GM21737 (cell line): Measurements from ENCODE around the gene ULK2.
"Not testable (repeated sequence)": the region's sequence is repeated elsewhere in the genome, so short reads cannot be mapped to it uniquely, and the experiment has no call there.

Source experiments
- ATAC-seq: cut with Tn5 transposase; IDR thresholded peaks from one replicate; pipeline ENCODE4 v1.9.1; 2021; ENCODE audit warnings: mild to moderate bottlenecking, moderate library complexity; ENCODE audit not compliant: unreplicated experiment

Gene ULK2

GRCh38 chr17:19867079-19867328 is 732 bp downstream of the ULK2 start:
- ATAC-seq = no peak

- no peak for ATAC-seq
Observed at GRCh38 chr17:19865021-19865420, 2.7 kb downstream of the ULK2 start.

GRCh38 chr17:19860647-19861177 is 7.0 kb downstream of the ULK2 start:
- not testable (repeated sequence) for ATAC-seq

GRCh38 chr17:19857640-19858039 is 10.1 kb downstream of the ULK2 start:
- ATAC-seq = no peak

GRCh38 chr17:19833914-19834313 is 33.8 kb downstream of the ULK2 start:
- no peak for ATAC-seq

GRCh38 chr17:19830061-19830460 is 37.7 kb downstream of the ULK2 start:
- ATAC-seq = no peak

GRCh38 chr17:19812407-19812806 is 55.3 kb downstream of the ULK2 start:
- no peak for ATAC-seq

GRCh38 chr17:19805006-19805405 is 62.7 kb downstream of the ULK2 start:
- ATAC-seq = no peak

- ATAC-seq = no peak
Observed at GRCh38 chr17:19800571-19800970, 67.2 kb downstream of the ULK2 start.

GRCh38 chr17:19799796-19800195 is 67.9 kb downstream of the ULK2 start:
- ATAC-seq = no peak

- ATAC-seq = no peak
Observed at GRCh38 chr17:19796457-19796856, 71.3 kb downstream of the ULK2 start.

- no peak for ATAC-seq
Observed at GRCh38 chr17:19791918-19792550, 75.7 kb downstream of the ULK2 start.

- no peak for ATAC-seq
Observed at GRCh38 chr17:19787733-19788357, 79.9 kb downstream of the ULK2 start.

- ATAC-seq = no peak
Observed at GRCh38 chr17:19785854-19786253, 81.9 kb downstream of the ULK2 start.

- no peak for ATAC-seq
Observed at GRCh38 chr17:19781488-19782458, 86.0 kb downstream of the ULK2 start.

- ATAC-seq = no peak
Observed at GRCh38 chr17:19780846-19781245, 86.9 kb downstream of the ULK2 start.

GRCh38 chr17:19773534-19773933 is 94.2 kb downstream of the ULK2 start:
- no peak for ATAC-seq

GRCh38 chr17:19771971-19772630 is 95.6 kb downstream of the ULK2 start:
- no peak for ATAC-seq

GRCh38 chr17:19770985-19771735 is 96.6 kb downstream of the ULK2 start:
- ATAC-seq = no peak

- ATAC-seq = no peak
Observed at GRCh38 chr17:19769946-19770652, 97.6 kb downstream of the ULK2 start.
